CD14-positive monocyte (primary cell): ENCODE data around the gene GLB1L3. TPM values are rescaled to one million over a fixed set of nuclear protein-coding genes. Genes with fewer than 3 reads are reported as not detected.

Experiments used
- DNase-seq, 3 donors: peaks; one replicate each; pipeline ENCODE4 v3.0.0-alpha.2; 2011 to 2022
- H2AFZ ChIP-seq: 2 replicates; pipeline ENCODE4 v1.6.0; 2012; ENCODE audit warnings: mild to moderate bottlenecking, low read depth, low read length, inconsistent platforms; ENCODE audit not compliant: insufficient read depth, poor library complexity, severe bottlenecking
- H3K27ac ChIP-seq, 2 donors: 1 replicate in 1 of 2; 2 replicates in 1 of 2; pipeline ENCODE4 v1.5.1; 2012 to 2013; ENCODE audit warnings: low read length in 2 of 2, control low read depth in 1 of 2, inconsistent platforms in 1 of 2, low read depth in 1 of 2, mild to moderate bottlenecking in 1 of 2
- H3K27me3 ChIP-seq, 2 donors: one replicate each; pipeline versions ENCODE4 v1.6.0 to v1.6.1; 2011 to 2013; ENCODE audit warnings: low read length in 2 of 2; ENCODE audit not compliant: control insufficient read depth in 2 of 2, insufficient read depth in 2 of 2
- H3K36me3 ChIP-seq, 2 donors: replicated peaks in 1 of 2; 1 replicate in 1 of 2; 2 replicates in 1 of 2; pipeline versions ENCODE4 v1.5.1 to v1.6.1; 2012 to 2013; ENCODE audit warnings: low read length in 2 of 2, control low read depth in 1 of 2, inconsistent platforms in 1 of 2, mild to moderate bottlenecking in 1 of 2; ENCODE audit not compliant: insufficient read depth in 2 of 2, control insufficient read depth in 1 of 2
- H3K4me1 ChIP-seq, 2 donors: 1 replicate in 1 of 2; 2 replicates in 1 of 2; pipeline versions ENCODE4 v1.5.1 to v1.6.1; 2012 to 2013; ENCODE audit warnings: low read length in 2 of 2, control low read depth in 1 of 2, inconsistent platforms in 1 of 2, mild to moderate bottlenecking in 1 of 2, moderate library complexity in 1 of 2; ENCODE audit not compliant: insufficient read depth in 2 of 2, control insufficient read depth in 1 of 2
- H3K4me2 ChIP-seq: replicated peaks from 2 replicates; pipeline ENCODE3; 2012; ENCODE audit warnings: low read length, moderate library complexity, mild to moderate bottlenecking; ENCODE audit not compliant: poor library complexity, severe bottlenecking; ENCODE audit errors: extremely low read depth
- H3K4me3 ChIP-seq, 3 experiments: fragments of 200-600 bp in 1 of 3; sonication (generic) in 1 of 3; replicated peaks in 1 of 3; 1 replicate in 2 of 3; 2 replicates in 1 of 3; pipeline ENCODE4 v1.5.1; 2011 to 2013; ENCODE audit warnings: low read length in 3 of 3, mild to moderate bottlenecking in 3 of 3, control low read depth in 2 of 3, low read depth in 2 of 3, inconsistent platforms in 1 of 3, moderate library complexity in 1 of 3
- H3K79me2 ChIP-seq: 2 replicates; pipeline ENCODE4 v1.6.0; 2012; ENCODE audit warnings: mild to moderate bottlenecking, control low read depth, inconsistent platforms, low read length, moderate library complexity; ENCODE audit not compliant: insufficient read depth
- H3K9ac ChIP-seq: 2 replicates; pipeline ENCODE4 v1.6.0; 2017; ENCODE audit warnings: low read length, mild to moderate bottlenecking; ENCODE audit not compliant: insufficient read depth, poor library complexity, severe bottlenecking
- H3K9me3 ChIP-seq, 2 donors: replicated peaks in 1 of 2; 1 replicate in 1 of 2; 2 replicates in 1 of 2; pipeline versions ENCODE4 v1.5.1 to v1.6.1; 2012 to 2013; ENCODE audit warnings: low read length in 2 of 2, control low read depth in 1 of 2; ENCODE audit not compliant: control insufficient read depth in 1 of 2, insufficient read depth in 1 of 2
- H4K20me1 ChIP-seq: 2 replicates; pipeline ENCODE4 v1.6.0; 2012; ENCODE audit warnings: mild to moderate bottlenecking, low read length, control low read depth, moderate library complexity; ENCODE audit not compliant: insufficient read depth
- H3K27ac Mint-ChIP-seq, 7 donors: one replicate each; pipeline ENCODE4 v1.8.0; 2020; ENCODE audit warnings: mild to moderate bottlenecking in 7 of 7, mixed read lengths in 7 of 7, moderate library complexity in 6 of 7, inconsistent platforms in 2 of 7
- H3K27me3 Mint-ChIP-seq, 3 donors: one replicate each; pipeline ENCODE4 v1.8.0; 2021 to 2022; ENCODE audit warnings: low read depth in 3 of 3, mild to moderate bottlenecking in 3 of 3, mixed read lengths in 3 of 3, moderate library complexity in 3 of 3, inconsistent platforms in 1 of 3
- H3K36me3 Mint-ChIP-seq, 2 donors: one replicate each; pipeline ENCODE4 v1.8.0; 2020; ENCODE audit warnings: mixed read lengths in 2 of 2, inconsistent platforms in 1 of 2, mild to moderate bottlenecking in 1 of 2
- H3K4me1 Mint-ChIP-seq: one replicate; pipeline ENCODE4 v1.8.0; 2020; ENCODE audit warnings: mild to moderate bottlenecking, mixed read lengths
- H3K4me3 Mint-ChIP-seq, 2 donors: one replicate each; pipeline ENCODE4 v1.8.0; 2020; ENCODE audit warnings: mild to moderate bottlenecking in 2 of 2, mixed read lengths in 2 of 2, moderate library complexity in 1 of 2
- H3K9me3 Mint-ChIP-seq, 7 donors: one replicate each; pipeline ENCODE4 v1.8.0; 2020 to 2022; ENCODE audit warnings: mixed read lengths in 7 of 7, mild to moderate bottlenecking in 6 of 7, moderate library complexity in 6 of 7, inconsistent platforms in 2 of 7
- WGBS: methylation state at CpG from one replicate; pipeline ENCODE4 v1.1.5; 2013; ENCODE audit warnings: missing lambda C conversion rate; ENCODE audit not compliant: insufficient coverage; 5-methylcytosine and 5-hydroxymethylcytosine counted together
- intact Hi-C, 2 donors: fragments of 100-400 bp; cut with micrococcal nuclease; formaldehyde crosslinking; loops; one replicate each; pipeline versions ENCODE4 v1.15.0 to v1.15.1; 2023
- polyA plus RNA-seq, 3 donors: library from polyadenylated mRNA; depleted of rRNA in 1 of 3; unstranded in 2 of 3; stranded (reverse) in 1 of 3; fragments of 300-500 nt in 2 of 3; fragments of >200 nt in 1 of 3; fragmentation: Illumina TruSeq in 2 of 3; gene quantifications; 1 replicate in 2 of 3; 2 replicates in 1 of 3; pipeline ENCODE4 v1.2.3, GENCODE V29; 2012 to 2021
- TF ChIP-seq, protein P1 (sequence below): fragments of 200-600 bp; IDR thresholded peaks from one replicate; pipeline ENCODE4 v1.8.0; 2022; ENCODE audit warnings: antibody characterized with exemption, mild to moderate bottlenecking

GLB1L3 gene
- polyA plus RNA-seq, 3 donors, result not detected

DNA sequence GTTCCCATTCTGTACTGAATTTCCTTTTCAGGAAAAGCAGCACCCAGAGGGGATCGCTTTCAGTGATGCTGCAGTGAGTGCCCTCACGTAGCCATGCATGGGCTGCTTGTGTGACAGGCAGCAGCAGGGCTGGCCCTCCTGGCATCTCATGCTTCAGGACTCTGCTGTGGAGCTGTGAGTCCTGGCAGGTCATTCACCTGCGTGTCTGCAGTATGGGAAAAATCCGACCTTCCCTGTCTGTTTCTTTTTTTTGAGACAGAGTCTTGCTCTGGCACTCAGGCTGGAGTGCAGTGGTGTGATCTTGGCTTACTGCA is 69.0 kb downstream of the GLB1L3 start:
- H3K4me3 ChIP-seq, result no peak overlapping the region
- intact Hi-C loops, result no loop called here
- Mint-ChIP-seq H3K4me3 (no peak overlapping the region), H3K36me3 (no peaks in the 10 kb centered on the region), H3K27me3 (peaks cover 0 to 10% (median 8%) of the 10 kb centered on the region in 3 donors), H3K4me1 (no peaks in the 10 kb centered on the region), H3K27ac (no peak overlapping the region), H3K9me3 (no peaks in the 10 kb centered on the region)
- H3K9ac ChIP-seq, result no peak overlapping the region
- no peaks in the 10 kb centered on the region for H3K27me3 ChIP-seq
- H3K79me2 ChIP-seq, result no peaks in the 10 kb centered on the region
- WGBS, result 95% methylated on average over 4 of the region's 4 CpGs
- H4K20me1 ChIP-seq, result no peaks in the 10 kb centered on the region
- H2AFZ ChIP-seq, result no peak overlapping the region
- H3K4me2 ChIP-seq, result no peak overlapping the region
- no peak overlapping the region for H3K27ac ChIP-seq
- no peaks in the 10 kb centered on the region for H3K9me3 ChIP-seq
- no peak for DNase-seq
- H3K4me1 ChIP-seq, result no peaks in the 10 kb centered on the region
- no peaks in the 10 kb centered on the region for H3K36me3 ChIP-seq
- TF ChIP-seq, protein P1, sequence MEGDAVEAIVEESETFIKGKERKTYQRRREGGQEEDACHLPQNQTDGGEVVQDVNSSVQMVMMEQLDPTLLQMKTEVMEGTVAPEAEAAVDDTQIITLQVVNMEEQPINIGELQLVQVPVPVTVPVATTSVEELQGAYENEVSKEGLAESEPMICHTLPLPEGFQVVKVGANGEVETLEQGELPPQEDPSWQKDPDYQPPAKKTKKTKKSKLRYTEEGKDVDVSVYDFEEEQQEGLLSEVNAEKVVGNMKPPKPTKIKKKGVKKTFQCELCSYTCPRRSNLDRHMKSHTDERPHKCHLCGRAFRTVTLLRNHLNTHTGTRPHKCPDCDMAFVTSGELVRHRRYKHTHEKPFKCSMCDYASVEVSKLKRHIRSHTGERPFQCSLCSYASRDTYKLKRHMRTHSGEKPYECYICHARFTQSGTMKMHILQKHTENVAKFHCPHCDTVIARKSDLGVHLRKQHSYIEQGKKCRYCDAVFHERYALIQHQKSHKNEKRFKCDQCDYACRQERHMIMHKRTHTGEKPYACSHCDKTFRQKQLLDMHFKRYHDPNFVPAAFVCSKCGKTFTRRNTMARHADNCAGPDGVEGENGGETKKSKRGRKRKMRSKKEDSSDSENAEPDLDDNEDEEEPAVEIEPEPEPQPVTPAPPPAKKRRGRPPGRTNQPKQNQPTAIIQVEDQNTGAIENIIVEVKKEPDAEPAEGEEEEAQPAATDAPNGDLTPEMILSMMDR, result no peak

DNA sequence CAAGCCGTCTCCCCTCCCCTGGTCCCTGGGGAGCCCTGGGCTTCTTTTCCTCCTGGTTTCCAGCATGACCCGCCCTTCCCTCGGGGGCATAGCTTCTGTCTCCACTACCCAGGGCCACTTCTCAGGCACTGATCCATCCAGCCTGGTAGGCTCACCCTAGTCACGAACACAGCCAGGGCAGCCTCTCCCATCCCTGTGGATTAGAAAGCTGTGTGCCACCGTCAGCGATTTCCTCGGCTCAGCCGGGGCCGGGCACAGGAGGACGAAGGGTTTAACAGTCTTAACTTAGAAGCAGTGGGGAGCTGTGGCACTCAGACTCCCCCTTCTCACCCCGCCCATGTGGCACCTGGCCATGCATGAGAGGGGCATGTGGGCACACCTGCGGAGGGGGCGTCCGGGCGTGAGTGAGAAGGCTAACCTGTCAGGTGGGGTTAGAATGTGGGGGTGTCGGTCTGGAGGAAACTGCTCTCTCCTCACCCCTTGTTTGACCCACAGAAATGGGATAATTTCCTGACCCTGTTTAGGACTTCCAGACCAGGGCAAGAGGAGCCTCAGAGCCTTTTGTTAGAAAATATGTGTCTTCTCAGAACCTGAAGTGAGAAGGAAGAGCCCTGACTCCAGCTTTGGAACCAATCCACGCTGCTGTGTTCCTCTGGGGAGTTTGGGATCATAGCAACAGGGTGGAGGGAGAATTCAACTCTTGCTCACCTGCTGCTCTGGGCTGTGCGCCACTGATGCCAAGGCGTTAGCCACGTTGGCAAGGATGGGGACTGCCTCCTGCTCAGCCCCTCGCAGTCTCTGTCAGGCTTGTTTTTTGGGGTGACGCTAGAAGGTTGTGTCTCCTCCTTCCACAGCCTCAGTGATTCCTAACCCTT is 70.2 kb downstream of the GLB1L3 start:
- H4K20me1 ChIP-seq, result no peaks in the 10 kb centered on the region
- H3K4me1 ChIP-seq, result no peaks in the 10 kb centered on the region
- H2AFZ ChIP-seq, result no peak overlapping the region
- H3K9me3 ChIP-seq, result no peaks in the 10 kb centered on the region
- H3K4me2 ChIP-seq, result no peak overlapping the region
- intact Hi-C loops, result no loop called here
- no peak for DNase-seq
- H3K27ac Mint-ChIP-seq, result no peak overlapping the region
- H3K4me3 ChIP-seq, result no peak overlapping the region
- H3K27me3 Mint-ChIP-seq, result peaks cover 0 to 13% (median 7%) of the 10 kb centered on the region in 3 donors
- H3K9ac ChIP-seq, result no peak overlapping the region
- no peaks in the 10 kb centered on the region for H3K27me3 ChIP-seq
- TF ChIP-seq, protein P1, result no peak
- 94% methylated on average over 9 of the region's 22 CpGs for WGBS
- H3K79me2 ChIP-seq, result no peaks in the 10 kb centered on the region
- no peaks in the 10 kb centered on the region for H3K4me1 Mint-ChIP-seq
- peaks cover 0 to 2% (median 0%) of the 10 kb centered on the region in 7 donors for H3K9me3 Mint-ChIP-seq
- no peak overlapping the region for H3K4me3 Mint-ChIP-seq
- H3K36me3 Mint-ChIP-seq, result no peaks in the 10 kb centered on the region
- H3K36me3 ChIP-seq, result no peaks in the 10 kb centered on the region
- H3K27ac ChIP-seq, result no peak overlapping the region
